Natural killer cell (primary cell): ENCODE measurements around the gene CTNNA3. TPM values are rescaled to one million over a fixed set of nuclear protein-coding genes. Genes with fewer than 3 reads are reported as not detected.

ENCODE experiments used
- ATAC-seq, 3 donors: fragments of 150-1000 bp in 2 of 3; fragments of 200-7000 bp in 1 of 3; cut with Tn5 transposase; 1 replicate in 1 of 3; 2 replicates in 2 of 3; pipeline ENCODE4 v1.10.0; 2021; ENCODE audit warnings: mild to moderate bottlenecking in 2 of 3, moderate library complexity in 2 of 3
- DNase-seq, 2 donors: peaks; one replicate each; pipeline versions ENCODE4 v3.0.0 to v3.0.0-alpha.2; 2013 to 2021; ENCODE audit warnings: mixed read lengths in 1 of 2
- H3K27ac ChIP-seq: one replicate; pipeline ENCODE4 v1.5.1; 2013; ENCODE audit warnings: mild to moderate bottlenecking, low read length
- H3K27me3 ChIP-seq: one replicate; pipeline ENCODE4 v1.6.1; 2013; ENCODE audit warnings: low read length; ENCODE audit not compliant: control insufficient read depth, insufficient read depth
- H3K36me3 ChIP-seq: one replicate; pipeline ENCODE4 v1.6.1; 2013; ENCODE audit warnings: low read length; ENCODE audit not compliant: control insufficient read depth, insufficient read depth
- H3K4me1 ChIP-seq: one replicate; pipeline ENCODE4 v1.6.1; 2013; ENCODE audit warnings: low read length; ENCODE audit not compliant: control insufficient read depth, insufficient read depth
- H3K4me3 ChIP-seq: one replicate; pipeline ENCODE4 v1.5.1; 2013; ENCODE audit warnings: low read length
- H3K9me3 ChIP-seq: one replicate; pipeline ENCODE4 v1.6.1; 2013; ENCODE audit warnings: low read length; ENCODE audit not compliant: control insufficient read depth, insufficient read depth
- H3K27ac Mint-ChIP-seq, 2 donors: one replicate each; pipeline ENCODE4 v1.8.0; 2022; ENCODE audit warnings: mild to moderate bottlenecking in 2 of 2, mixed read lengths in 2 of 2, moderate library complexity in 1 of 2
- H3K27me3 Mint-ChIP-seq, 2 donors: one replicate each; pipeline ENCODE4 v1.8.0; 2022; ENCODE audit warnings: low read depth in 2 of 2, mixed read lengths in 2 of 2
- H3K36me3 Mint-ChIP-seq: one replicate; pipeline ENCODE4 v1.8.0; 2022; ENCODE audit warnings: mixed read lengths
- H3K4me1 Mint-ChIP-seq, 2 donors: one replicate each; pipeline ENCODE4 v1.8.0; 2022; ENCODE audit warnings: mixed read lengths in 2 of 2
- H3K4me3 Mint-ChIP-seq: one replicate; pipeline ENCODE4 v1.8.0; 2022; ENCODE audit warnings: mild to moderate bottlenecking, moderate library complexity, mixed read lengths
- H3K9me3 Mint-ChIP-seq, 2 donors: one replicate each; pipeline ENCODE4 v1.8.0; 2022; ENCODE audit warnings: mixed read lengths in 2 of 2
- WGBS: methylation state at CpG from one replicate; pipeline ENCODE4 v1.1.7; 2013; ENCODE audit warnings: missing lambda C conversion rate; ENCODE audit not compliant: insufficient coverage; 5-methylcytosine and 5-hydroxymethylcytosine counted together
- intact Hi-C: fragments of 100-400 bp; cut with micrococcal nuclease; formaldehyde crosslinking; loops from one replicate; pipeline ENCODE4 v1.14.2; 2022
- total RNA-seq, 4 donors: library from RNA; stranded (reverse); fragments of 120-200 nt in 1 of 4; gene quantifications; one replicate each; pipeline versions ENCODE4 v1.2.3 to v1.2.4, GENCODE V29; 2013 to 2022
- TF ChIP-seq, protein P1 (sequence below): fragments of 200-600 bp; IDR thresholded peaks from one replicate; pipeline ENCODE4 v1.8.0; 2022; ENCODE audit warnings: antibody characterized with exemption

The CTNNA3 gene
- total RNA-seq, 3 donors from 2014 or later (not counting 1 experiment from before 2014, with no cell fraction given), result not detected

DNA sequence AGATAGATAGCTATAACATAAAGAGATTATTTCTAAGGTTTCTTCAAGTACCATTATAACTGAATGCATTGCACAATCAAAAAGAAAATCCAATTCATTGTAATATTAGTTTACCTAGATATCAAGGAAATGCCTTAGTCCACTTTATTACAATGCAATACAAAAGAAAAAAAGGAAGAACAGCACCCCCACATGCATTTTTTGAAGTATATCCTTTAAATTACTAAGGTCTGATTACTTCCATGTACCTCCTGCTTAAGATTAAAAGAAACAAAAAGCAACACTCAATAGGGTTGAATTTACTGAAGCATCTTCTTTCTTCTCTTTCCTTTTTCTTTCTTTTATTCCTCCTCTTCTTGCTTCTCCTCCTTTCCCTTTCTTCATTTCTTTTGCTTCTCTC lies 1743.9 kb downstream of the CTNNA3 start:
- no peaks in the 10 kb centered on the region for H3K36me3 Mint-ChIP-seq
- Histone ChIP-seq H3K27ac (no peak overlapping the region), H3K36me3 (no peaks in the 10 kb centered on the region), H3K4me1 (no peaks in the 10 kb centered on the region), H3K4me3 (no peak overlapping the region), H3K9me3 (no peaks in the 10 kb centered on the region), H3K27me3 (no peaks in the 10 kb centered on the region)
- H3K27me3 Mint-ChIP-seq, result no peaks in the 10 kb centered on the region
- DNase-seq (no peak), ATAC-seq (no peak)
- TF ChIP-seq, protein P1, sequence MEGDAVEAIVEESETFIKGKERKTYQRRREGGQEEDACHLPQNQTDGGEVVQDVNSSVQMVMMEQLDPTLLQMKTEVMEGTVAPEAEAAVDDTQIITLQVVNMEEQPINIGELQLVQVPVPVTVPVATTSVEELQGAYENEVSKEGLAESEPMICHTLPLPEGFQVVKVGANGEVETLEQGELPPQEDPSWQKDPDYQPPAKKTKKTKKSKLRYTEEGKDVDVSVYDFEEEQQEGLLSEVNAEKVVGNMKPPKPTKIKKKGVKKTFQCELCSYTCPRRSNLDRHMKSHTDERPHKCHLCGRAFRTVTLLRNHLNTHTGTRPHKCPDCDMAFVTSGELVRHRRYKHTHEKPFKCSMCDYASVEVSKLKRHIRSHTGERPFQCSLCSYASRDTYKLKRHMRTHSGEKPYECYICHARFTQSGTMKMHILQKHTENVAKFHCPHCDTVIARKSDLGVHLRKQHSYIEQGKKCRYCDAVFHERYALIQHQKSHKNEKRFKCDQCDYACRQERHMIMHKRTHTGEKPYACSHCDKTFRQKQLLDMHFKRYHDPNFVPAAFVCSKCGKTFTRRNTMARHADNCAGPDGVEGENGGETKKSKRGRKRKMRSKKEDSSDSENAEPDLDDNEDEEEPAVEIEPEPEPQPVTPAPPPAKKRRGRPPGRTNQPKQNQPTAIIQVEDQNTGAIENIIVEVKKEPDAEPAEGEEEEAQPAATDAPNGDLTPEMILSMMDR, result no peak
- no peak overlapping the region for H3K27ac Mint-ChIP-seq
- peaks cover 9 to 21% of the 10 kb centered on the region in 2 donors for H3K9me3 Mint-ChIP-seq
- no peak overlapping the region for H3K4me3 Mint-ChIP-seq
- no peaks in the 10 kb centered on the region for H3K4me1 Mint-ChIP-seq
- intact Hi-C loops, result no loop called here

DNA sequence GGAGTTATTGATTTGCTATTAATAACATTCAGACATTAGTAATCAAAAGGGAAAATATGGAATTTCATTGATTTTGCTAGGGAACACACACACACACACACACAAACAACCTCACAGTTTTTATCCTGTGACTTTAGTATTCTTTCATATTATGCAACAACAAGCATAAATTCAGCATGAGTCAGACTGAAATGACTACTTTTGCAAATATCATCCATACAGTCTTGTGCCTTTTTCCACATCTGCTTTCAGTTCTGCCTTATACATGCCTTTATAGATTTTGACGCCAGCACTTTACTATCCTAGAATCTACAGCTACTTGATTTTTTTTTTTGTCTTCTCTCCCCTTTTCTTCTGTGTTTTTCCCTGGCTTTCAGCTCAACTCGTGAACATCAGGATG lies 1745.9 kb downstream of the CTNNA3 start:
- no peaks in the 10 kb centered on the region for H3K36me3 ChIP-seq
- ATAC-seq (no peak), DNase-seq (no peak)
- 75% methylated on average over 2 of the region's 2 CpGs for WGBS
- H3K27ac ChIP-seq, result no peak overlapping the region
- TF ChIP-seq, protein P1, result no peak
- no peaks in the 10 kb centered on the region for H3K36me3 Mint-ChIP-seq
- no peaks in the 10 kb centered on the region for H3K9me3 ChIP-seq
- H3K27me3 Mint-ChIP-seq, result no peaks in the 10 kb centered on the region
- intact Hi-C loops, result no loop called here
- peaks cover 2 to 15% of the 10 kb centered on the region in 2 donors for H3K9me3 Mint-ChIP-seq
- no peak overlapping the region for H3K4me3 ChIP-seq
- H3K4me3 Mint-ChIP-seq, result no peak overlapping the region
- no peak overlapping the region for H3K27ac Mint-ChIP-seq
- H3K4me1 ChIP-seq, result no peaks in the 10 kb centered on the region
- H3K4me1 Mint-ChIP-seq, result no peaks in the 10 kb centered on the region
- no peaks in the 10 kb centered on the region for H3K27me3 ChIP-seq

DNA sequence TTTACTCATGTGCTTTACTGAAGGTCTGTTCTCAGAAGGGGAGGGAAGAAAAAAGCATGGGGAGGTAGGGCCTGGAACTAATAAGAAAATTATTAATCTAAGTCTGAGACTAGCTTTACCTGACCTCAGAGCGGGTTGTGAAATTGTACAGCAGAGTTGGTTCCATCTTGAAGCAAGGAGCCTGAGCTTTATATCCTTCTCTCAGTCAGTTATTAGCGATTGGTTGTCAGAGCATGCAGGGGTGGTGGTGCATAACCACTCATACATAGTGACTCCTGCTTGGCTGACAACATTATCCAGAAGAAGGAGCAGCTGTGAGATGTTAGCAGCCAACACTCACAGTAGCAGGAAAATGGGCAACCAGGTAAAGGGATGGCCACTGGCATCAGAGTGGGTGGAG lies 1746.5 kb downstream of the CTNNA3 start:
- intact Hi-C loops, result no loop called here
- H3K4me3 ChIP-seq, result no peak overlapping the region
- TF ChIP-seq, protein P1, result no peak
- Mint-ChIP-seq H3K4me1 (no peaks in the 10 kb centered on the region), H3K36me3 (no peaks in the 10 kb centered on the region), H3K27ac (no peak overlapping the region), H3K9me3 (peaks cover 0 to 15% of the 10 kb centered on the region in 2 donors), H3K4me3 (no peak overlapping the region), H3K27me3 (no peaks in the 10 kb centered on the region)
- H3K27me3 ChIP-seq, result no peaks in the 10 kb centered on the region
- H3K4me1 ChIP-seq, result no peaks in the 10 kb centered on the region
- DNase-seq (no peak), ATAC-seq (no peak)
- WGBS, result 76% methylated on average over 2 of the region's 2 CpGs
- no peaks in the 10 kb centered on the region for H3K36me3 ChIP-seq
- H3K27ac ChIP-seq, result no peak overlapping the region
- H3K9me3 ChIP-seq, result no peaks in the 10 kb centered on the region

DNA sequence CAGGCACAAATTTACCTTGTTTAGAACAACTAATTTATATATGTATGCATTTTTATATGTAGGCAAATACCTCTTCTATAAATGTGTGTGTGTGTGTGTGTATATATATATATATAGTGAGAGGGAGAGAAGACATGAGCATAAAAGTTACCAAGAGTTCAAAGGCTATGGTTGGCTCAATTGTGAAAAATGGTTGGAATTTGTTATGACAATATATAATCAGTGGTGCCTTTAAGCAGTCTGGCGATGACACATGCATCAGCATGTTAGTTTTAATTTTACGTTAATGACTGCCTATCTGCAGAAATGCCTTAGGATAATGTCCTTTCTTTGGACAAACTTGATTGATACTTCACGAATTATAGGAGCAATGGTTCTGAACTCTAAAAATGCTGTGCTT lies 1750.9 kb downstream of the CTNNA3 start:
- intact Hi-C loops, result no loop called here
- 89% methylated on average over 3 of the region's 3 CpGs for WGBS
- Histone ChIP-seq H3K4me1 (no peaks in the 10 kb centered on the region), H3K27ac (no peak overlapping the region), H3K4me3 (no peak overlapping the region), H3K36me3 (no peaks in the 10 kb centered on the region), H3K27me3 (no peaks in the 10 kb centered on the region), H3K9me3 (no peaks in the 10 kb centered on the region)
- peaks cover 0 to 3% of the 10 kb centered on the region in 2 donors for H3K9me3 Mint-ChIP-seq
- H3K27ac Mint-ChIP-seq, result no peak overlapping the region
- no peaks in the 10 kb centered on the region for H3K36me3 Mint-ChIP-seq
- no peak overlapping the region for H3K4me3 Mint-ChIP-seq
- no peaks in the 10 kb centered on the region for H3K4me1 Mint-ChIP-seq
- ATAC-seq, result no peak
- TF ChIP-seq, protein P1, result no peak
- DNase-seq, result no peak
- H3K27me3 Mint-ChIP-seq, result no peaks in the 10 kb centered on the region
